ENCODE data around the gene PDIA6.
"Not testable (repeated sequence)": the region's sequence is repeated elsewhere in the genome, so short reads cannot be mapped to it uniquely, and the experiment has no call there.

PDIA6 gene

DNA sequence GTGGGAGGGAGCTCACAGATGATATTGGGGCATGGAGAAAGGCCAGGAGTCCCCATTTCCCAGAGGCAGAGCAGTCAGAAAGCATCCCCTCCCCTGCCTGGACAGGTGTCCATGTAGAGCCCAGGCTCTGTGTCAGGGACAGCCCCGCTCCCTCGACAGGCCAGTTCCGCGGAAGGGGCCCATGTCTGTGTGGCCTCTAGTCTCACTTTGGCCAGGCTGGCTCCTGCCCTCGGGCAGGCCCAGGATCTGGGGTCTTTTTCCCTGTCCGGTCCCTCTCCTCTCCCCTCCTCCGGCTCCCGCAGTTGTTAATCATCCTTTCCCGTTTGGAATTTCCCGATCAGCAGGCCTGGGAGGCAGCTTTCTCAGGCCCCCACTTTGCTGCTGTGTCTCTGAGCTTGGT, 20.4 kb upstream of the PDIA6 start:
- DNase-seq (ENCODE audit: low read depth): no peak

DNA sequence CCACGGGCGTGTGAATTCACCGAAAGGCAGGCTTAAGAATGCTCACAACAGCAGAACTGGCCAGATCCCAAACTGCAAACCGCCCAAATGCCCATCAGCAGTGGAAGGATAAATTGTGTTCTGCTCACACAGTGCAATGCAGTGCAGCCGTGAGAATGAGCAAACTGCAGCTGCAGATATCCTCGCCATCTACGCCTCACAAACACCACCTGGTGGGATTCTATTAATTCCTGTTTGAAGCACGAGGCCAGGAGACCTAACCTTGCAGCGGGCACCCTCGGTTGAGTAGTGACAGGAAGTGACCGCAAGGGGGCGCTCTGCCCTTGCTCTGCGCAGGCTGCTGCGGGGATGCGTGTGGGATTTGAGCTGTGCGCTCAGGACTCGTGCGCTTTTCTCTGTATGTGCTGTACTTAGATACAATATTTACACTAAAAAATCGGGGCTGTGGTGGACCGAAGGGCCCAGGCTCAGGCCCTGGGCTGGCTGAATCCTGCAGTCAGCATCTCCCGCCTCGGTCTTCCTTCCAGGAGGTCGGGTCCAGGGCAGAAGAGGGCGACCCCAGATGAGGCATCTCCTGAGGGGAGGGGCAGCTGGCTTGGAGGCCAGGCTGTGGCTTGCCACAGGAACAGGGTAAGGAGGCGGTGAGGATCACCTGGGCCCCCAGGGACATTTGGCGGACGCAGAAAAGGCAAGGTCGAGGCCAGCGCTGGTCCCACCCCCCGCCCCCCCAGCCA, 19.8 kb upstream of the PDIA6 start:
- peak; percentile 81 for DNase-seq (ENCODE audit: low read depth)

DNA sequence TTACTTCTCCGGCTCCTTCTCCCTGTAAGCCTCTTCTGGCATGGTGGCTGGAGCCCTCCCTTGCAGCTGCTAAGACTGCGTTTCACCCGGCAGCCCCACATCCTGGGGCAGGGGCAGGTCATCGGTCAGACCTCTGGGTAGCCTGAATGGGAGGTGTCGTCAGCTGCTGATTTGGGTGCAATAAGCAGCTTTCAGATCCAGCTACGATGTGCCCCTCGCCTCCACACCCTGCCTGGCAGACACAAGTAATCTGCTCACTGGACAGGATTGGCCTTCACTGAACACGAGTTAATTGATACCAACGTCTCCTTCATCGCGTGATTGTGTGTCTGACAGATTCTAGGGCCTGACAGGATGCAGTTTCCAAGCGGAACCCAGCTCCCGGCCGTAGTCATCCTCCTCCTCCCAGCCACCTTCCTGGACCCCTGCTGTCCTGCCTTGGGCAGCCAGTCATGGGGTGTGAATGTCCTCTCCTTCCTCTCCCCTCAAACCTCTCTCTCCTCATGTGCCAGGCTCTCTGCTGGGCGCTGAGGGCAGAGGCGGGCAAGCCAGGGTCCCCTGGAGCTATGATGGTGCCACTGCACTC, 18.9 kb upstream of the PDIA6 start:
- DNase-seq (ENCODE audit: low read depth): no peak

DNA sequence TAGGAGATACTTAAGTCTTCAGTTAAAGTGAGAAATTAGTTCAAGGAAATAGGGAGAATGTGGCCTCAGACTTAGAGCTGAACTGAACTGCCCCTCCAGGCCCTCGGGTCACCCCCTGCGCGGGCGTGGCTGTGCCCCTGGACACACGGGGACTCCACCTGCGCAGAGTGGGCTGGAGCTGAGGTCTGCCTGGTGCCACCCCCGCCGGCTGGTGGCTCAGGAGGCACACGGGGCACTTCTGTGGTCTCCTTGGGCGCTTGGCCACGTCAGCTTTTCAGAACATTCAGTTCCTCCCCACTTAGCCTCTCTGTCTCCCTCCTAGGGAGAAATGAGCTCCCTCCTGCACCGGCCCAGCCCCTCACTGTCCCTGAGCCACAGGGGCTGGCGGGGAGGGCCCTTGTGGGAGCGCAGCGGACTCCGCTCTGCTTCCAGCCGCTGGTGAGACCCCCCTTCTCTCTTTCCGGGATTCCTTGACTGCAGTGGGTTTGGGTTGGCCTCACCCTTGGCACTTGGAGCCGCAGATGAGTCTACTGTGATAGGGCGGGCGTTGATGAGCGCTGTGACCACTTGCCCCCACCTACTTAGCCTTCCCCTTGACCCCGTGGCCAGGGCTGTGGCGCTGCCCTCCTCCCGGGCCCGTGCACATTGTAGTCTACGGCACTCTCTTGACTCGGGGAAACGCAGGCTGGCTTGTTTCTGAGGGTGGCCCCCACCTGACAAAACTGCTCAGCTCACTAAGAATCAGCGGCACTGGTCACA, 18.2 kb upstream of the PDIA6 start:
- no peak for DNase-seq (ENCODE audit: low read depth)

DNA sequence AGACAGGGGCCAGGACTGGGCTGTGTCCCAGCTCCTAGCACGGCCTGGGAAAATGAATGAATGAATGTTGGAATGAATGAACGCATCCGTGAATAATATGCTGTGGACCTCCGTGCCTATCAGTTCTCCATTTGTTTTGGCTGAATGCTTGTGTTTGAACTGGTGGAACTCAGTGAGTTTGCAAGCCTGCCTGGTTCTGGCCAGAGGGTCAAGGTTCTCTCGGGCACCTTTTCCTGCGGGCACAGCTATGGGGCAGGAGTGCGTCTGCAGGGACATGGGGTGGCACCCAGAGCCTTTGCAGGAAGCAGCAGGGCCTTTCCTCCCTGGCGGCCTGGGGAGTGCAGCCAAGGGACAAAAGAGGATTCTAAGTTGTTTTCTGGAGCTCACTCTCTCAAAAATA, 17.6 kb upstream of the PDIA6 start:
- DNase-seq (ENCODE audit: low read depth): no peak

DNA sequence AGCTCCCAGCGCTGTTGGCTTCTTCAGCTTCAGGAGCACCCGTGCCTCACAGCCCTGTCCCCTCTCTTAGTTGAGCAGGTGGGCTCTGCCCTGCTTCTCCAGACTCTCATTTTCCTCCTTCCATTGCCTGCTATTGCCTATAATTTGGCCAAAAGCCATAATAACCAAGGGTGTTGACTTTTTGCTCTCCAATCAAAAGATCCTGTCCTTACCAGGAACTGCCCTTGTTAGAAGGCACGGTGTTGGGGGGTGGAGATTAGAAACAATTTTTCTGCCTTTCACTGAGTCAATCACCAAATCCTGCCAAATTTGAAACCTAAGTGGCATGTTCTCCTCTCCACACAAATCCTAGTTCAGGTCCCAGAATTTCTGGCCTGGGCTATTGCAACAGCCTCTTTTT, 16.7 kb upstream of the PDIA6 start:
- DNase-seq (ENCODE audit: low read depth): no peak

DNA sequence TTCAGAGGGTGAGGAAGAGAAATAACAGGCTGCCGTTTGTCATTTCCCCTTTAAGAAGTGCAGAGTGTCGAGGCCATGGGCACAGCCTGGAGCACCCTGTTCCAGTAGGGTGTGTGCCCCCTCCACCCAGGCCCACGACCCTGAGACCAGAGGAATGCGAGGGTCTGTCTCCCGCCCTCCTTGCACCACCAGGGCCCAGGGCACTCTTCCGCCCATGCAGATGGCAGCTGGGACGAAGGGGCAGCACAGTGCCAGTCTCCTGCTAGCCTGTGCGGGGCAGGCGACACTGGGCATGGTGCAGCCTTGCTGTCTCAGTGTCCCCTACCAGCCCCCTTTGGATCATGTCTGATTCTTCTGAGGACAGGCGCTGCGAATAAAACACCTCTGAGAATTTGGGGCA, 15.8 kb upstream of the PDIA6 start:
- no peak for DNase-seq (ENCODE audit: low read depth)

DNA sequence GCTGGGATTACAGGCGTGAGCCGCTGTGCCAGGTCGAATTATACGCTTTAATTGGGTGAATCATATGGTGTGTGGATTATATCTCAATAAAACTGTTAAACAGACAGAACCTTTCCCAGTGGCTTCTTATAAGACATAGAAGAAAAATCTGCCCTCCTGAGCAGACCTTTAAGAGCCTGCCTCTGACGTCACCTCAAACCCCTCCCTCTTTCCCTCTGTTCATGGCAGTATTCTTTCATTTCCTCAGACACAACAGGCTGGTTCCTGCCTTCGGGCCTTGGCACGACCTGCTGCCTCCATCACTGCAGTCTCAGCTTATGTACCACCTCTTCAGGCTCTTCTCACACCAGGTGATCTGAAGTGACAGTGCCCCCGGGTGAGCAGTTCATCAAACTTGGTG, 14.0 kb upstream of the PDIA6 start:
- DNase-seq (ENCODE audit: low read depth): no peak

DNA sequence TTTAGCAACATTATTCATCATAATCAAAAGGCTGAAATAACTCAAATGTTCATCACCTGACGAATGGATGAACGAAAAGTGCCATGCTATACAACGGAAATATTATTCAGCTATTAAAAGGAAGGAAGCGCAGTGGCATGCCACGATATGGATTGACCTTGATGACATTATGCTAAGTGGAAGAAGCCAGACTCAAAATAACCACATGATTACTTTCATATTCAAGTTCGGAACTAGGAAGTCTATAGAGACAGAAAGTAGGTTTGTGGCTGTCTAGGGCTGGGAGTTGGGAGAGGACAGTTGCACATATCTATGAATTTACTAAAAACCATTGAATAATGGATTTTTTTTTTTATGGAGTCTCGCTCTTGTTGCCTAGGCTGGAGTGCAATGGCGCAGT, 13.4 kb upstream of the PDIA6 start:
- no peak for DNase-seq (ENCODE audit: low read depth)

DNA sequence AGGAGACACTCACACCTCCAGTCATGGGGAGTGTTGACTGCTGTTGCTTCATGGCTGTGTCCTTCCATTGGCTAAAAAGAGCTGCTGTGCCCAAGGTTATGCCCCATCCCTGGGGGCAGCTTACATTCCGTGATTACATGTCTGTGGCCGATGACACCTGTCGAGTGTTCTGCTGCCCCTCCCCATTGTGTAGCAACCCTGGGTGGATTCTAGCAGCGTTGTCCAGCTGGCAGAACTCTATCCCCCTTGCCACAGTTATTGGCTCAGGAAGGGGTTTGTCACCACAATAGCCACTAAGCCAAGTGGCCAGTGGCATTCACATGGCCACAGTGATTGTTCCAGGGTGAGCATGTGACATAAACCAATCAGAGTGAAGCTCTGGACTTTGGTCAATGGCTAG, 11.6 kb upstream of the PDIA6 start:
- no peak for DNase-seq (ENCODE audit: low read depth)

DNA sequence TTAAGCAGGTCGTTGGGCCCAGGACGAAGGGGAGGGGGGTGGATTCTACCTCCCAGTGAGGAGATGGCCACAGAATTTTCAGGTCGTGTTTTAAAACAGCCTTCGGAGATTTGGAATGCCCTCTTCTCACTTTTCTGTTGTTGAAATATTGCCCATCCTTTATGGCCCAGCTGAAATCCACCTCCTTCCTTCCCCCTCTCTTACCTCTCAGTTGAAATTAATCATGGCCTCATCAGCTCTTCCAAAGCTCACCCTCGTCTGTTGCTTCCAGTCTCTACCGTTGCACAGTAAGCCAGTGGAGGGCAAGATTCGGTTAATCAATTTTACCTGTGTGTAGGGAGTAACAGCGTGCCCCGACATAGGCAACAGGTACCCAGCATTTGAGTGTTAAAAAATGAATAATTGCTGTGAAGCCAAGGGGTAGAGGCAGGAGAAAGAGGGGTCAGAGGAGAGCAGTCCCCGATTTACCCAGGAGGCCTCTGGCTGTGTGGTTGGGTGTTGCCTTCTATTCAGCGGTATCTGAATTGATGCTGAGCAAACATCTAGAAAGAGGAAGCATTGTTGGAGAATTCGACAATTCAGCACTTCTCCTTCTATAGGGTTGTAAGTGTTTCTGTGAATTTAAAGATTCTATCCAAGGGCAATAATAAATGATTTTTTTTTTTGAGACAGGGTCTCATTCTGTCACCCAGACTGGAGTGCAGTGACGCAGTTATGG, 8.6 kb upstream of the PDIA6 start:
- no peak for DNase-seq (ENCODE audit: low read depth)

DNA sequence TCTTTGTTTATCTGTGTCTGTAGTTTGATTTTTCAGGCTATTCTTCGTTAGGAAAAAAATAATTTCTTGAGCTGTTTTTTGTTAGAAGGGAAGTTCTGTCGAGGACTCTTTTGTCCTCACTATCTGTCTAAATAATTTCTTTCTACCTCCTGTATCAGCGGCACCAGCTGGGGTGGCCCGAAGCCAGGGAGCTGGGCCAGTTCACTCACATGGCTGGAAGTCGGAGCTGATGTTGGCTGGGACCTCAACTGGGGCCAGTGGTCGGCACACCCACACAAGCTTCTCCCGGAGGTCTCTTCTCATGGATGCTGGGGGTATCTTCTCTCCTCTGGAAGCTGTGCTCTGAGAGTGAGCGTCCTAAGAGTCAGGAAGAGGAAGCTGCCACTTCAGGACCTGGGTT, 8.0 kb upstream of the PDIA6 start:
- no peak for DNase-seq (ENCODE audit: low read depth)

DNA sequence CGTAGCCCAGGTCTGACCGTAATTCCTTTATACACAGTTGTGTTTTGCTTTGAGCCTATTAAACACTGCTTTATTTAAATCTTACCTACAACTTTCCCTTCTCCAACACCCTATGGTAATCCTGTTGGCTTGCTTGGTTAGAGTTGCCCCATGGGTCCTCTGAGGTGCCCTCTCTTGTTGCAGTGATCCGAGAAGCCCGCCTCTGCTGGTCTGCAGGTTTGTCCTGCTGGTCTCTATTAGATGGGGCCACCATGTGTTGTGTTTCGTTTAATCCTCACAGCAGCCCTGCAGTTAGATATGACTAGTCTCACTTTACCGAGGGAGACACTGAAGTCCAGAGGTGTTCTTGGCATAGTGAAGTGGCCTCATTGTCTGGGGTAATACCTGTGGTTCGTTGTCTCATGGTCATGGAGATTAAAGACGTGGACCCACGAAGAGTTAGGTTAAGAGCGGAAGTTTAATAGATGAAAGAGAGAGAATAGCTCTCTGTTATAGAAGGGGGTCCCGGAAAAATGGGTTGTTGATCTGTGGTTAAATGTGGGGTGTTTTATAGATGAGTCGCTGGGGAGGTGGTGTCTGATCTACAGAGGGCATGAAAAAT, 7.2 kb upstream of the PDIA6 start:
- no peak for DNase-seq (ENCODE audit: low read depth)

DNA sequence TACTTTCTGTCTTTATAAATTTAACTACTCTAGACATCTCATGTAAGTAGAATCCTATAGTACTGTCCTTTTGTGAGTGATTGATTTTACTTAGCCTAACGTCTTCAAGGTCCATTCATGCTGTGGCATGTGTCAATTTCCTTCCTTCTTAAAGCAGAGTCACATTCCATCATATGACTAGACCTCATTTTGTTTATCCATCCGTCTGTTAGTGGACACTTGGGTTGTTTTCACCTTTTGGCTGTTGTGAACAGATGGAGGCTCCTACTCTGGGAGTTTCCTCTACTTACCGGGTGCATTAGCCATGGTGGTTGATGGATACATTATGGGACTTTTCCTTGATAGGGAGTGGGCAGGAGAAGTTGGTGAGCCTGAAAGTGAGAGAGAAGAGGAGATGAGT, 6.4 kb upstream of the PDIA6 start:
- DNase-seq (ENCODE audit: low read depth): no peak

DNA sequence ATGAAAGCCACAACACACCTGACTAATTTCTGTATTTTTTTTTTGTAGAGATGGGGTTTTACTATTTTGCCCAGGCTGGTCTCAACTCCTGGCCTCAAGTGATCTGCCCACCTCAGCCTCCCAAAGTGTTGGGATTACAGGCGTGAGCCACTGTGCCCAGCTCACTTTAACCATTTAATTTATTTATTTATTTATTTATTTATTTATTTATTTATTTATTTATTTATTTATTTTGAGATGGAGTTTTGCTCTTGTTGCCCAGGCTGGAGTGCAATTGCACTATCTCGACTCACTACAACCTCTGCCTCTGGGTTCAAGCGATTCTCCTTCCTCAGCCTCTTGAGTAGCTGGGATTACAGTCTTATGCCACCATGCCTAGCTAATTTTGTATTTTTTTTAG, 5.7 kb upstream of the PDIA6 start:
- not testable (repeated sequence) for DNase-seq (ENCODE audit: low read depth)

DNA sequence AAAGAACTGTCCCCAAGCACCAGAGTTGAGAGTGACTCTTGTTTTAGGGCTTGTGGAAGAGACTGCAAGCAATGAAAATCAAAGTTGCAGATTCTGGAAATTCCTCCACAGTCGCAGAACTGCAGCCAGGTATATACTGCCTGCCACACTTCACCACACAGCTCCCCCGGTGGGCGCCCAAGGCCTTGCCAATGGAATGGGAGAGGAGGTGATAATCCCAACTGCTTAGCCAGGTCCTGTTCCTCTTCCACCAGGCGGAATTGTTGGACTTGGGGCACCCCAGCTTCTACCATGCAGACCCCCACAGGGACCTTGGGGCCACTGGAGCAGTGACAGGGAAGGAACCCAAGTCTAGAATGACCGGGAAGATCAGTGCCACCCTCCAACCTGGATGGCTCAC, 4.8 kb upstream of the PDIA6 start:
- DNase-seq (ENCODE audit: low read depth): no peak

DNA sequence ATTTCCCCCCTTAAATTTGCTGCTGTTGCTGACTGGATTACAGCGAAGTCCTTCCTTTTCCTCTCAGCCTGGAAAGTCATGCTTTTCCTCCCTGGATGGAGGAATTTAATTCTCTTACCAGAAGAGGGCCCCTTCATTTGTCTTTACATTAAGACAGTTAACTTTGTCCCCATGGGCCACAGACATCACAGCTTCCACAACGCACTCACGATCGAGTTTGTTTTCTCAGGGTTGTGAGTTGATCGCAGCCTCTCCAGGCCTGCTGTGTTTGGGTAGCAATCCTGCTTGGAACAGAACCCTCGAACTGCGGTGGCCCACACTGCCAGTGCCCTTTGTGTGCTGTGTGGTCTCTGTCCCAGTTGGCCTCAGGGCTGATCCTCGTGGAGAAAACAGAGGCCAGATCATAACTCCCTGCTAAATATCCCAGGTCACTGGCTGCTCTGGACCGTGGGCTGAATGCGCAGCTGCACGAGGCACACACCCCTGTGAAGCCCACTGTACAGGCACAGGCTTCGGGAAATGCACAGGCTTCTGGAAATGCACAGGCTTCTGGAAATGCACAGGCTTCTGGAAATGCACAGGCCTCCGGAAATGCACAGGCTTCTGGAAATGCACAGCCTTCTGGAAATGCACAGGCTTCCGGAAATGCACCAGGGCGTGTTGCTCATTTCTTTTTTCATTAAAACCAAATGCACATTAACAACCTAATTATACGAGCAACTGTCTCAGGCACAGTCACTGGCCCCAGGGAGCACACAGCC, 2.2 kb upstream of the PDIA6 start:
- DNase-seq (ENCODE audit: low read depth): no peak

DNA sequence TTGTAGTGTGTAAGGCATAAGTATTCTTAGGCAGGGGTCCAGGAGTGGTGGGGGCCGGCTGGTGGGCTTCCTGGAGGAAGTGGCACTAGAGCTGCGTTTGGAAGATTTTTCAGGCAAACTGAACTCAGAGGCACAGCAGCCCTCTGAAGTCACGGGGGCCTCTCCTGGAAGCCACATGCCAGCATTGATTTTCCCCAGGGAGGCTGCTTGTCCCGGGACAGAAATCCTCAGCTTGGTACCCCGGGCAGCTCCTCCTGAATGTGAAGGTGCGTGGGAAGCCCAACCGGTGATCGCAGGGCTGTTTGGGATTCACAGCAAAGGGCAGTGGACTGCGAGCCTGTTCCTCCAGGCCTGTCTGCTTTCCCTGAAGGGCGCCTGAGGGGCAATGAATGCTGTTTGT, 1.6 kb upstream of the PDIA6 start:
- DNase-seq (ENCODE audit: low read depth): no peak

DNA sequence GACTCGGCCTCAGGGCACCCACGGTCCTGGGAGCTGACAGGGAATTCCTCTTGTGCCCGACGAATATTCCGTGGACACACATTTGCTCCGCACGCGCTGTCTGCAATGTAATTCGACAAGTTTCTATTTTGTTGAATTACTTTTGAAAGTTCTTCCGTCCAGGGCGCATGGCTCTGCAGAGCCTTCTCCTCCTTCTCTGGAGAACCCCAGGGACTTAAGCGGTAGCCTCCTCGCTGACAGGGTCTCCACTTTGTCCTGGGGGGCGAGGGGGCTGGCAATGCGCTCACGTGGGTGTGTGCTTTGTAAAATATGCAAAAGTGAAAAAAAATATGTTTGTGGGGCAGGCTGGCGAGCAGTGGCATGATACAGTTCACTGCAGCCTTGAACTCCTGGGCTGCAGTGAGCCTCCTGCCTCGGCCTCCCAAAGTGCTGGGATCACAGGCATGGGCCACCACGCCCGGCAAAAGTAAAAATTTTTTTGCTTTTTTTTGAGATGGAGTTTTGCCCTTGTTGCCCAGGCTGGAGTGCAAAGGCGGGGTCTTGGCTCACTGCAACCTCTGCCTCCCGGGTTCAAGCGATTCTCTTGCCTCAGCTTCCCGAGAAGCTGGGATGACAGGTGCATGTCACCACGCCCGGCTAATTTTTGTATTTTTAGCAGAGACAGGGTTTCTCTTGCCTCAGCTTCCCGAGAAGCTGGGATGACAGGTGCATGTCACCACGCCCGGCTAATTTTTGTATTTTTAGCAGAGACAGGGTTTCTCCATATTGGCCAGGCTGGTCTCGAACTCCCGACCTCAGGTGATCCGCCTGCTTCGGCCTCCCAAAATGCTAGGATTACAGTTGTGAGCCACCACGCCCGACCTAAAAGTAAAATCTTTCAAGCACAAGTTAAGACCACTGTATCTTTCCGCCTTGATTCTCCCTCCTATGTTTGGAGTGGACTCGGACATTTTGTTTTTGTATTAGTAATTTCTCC, 866 bp upstream of the PDIA6 start:
- not testable (repeated sequence) for DNase-seq (ENCODE audit: low read depth)

DNA sequence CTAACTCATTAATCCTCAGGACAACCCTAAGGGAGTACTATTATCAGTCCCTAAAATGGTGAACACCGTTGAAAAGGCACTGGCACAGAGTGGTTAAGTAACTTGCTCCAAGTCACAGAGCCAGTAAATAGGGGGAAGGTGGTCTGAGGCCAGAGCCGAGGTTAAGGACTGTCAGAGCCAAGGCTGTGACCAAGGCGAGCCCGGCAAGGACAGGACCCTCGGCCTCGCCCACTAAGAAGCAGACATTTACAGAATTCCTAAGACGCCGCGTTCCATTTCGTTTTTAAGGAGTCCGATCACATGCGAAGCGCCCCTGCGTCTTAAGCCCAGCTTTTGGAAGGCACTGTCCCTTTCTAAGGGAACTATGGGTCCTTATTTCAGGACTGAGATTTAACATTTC, 1.1 kb downstream of the PDIA6 start:
- no peak for DNase-seq (ENCODE audit: low read depth)

All from activated T-cell treated with anti-CD3 and anti-CD28 coated beads for 1 hour (primary cell).